NCI-H1105 treated with DMSO at 0.1 percent for 48 hours (cell line): ENCODE measurements around the gene VSIG10L2.

ENCODE experiments used
- DNase-seq: peaks from one replicate; lab custom pipeline; 2025; lab: John Stamatoyannopoulos, UW

The VSIG10L2 gene

GRCh38 chr11:125929445-125930075 lies 16.3 kb upstream of the VSIG10L2 start:
- no peak for DNase-seq

- DNase-seq = no peak
Observed at GRCh38 chr11:125930076-125930450, 15.8 kb upstream of the VSIG10L2 start.

GRCh38 chr11:125931116-125931515 lies 14.7 kb upstream of the VSIG10L2 start:
- DNase-seq = no peak

GRCh38 chr11:125931668-125932067 lies 14.2 kb upstream of the VSIG10L2 start:
- no peak for DNase-seq

GRCh38 chr11:125932301-125932700 lies 13.5 kb upstream of the VSIG10L2 start:
- DNase-seq = no peak

GRCh38 chr11:125933030-125933813 lies 12.6 kb upstream of the VSIG10L2 start:
- DNase-seq = no peak

- DNase-seq = no peak
Observed at GRCh38 chr11:125934473-125934872, 11.4 kb upstream of the VSIG10L2 start.

GRCh38 chr11:125935056-125935455 lies 10.8 kb upstream of the VSIG10L2 start:
- DNase-seq = peak; percentile 5

GRCh38 chr11:125935618-125936199 lies 10.1 kb upstream of the VSIG10L2 start:
- DNase-seq = no peak

GRCh38 chr11:125938418-125938817 lies 7.4 kb upstream of the VSIG10L2 start:
- DNase-seq = no peak

GRCh38 chr11:125939081-125939521 lies 6.7 kb upstream of the VSIG10L2 start:
- no peak for DNase-seq

- DNase-seq = no peak
Observed at GRCh38 chr11:125940145-125940544, 5.7 kb upstream of the VSIG10L2 start.

- DNase-seq = no peak
Observed at GRCh38 chr11:125941267-125941618, 4.6 kb upstream of the VSIG10L2 start.

- DNase-seq = peak; percentile 94
Observed at GRCh38 chr11:125941619-125942611, 3.9 kb upstream of the VSIG10L2 start.

GRCh38 chr11:125942771-125943428 lies 2.9 kb upstream of the VSIG10L2 start:
- DNase-seq = no peak

GRCh38 chr11:125943661-125944349 lies 2.0 kb upstream of the VSIG10L2 start:
- DNase-seq = no peak

- DNase-seq = no peak
Observed at GRCh38 chr11:125944350-125945010, 1.4 kb upstream of the VSIG10L2 start.

GRCh38 chr11:125945011-125945796 lies 640 bp upstream of the VSIG10L2 start:
- DNase-seq = no peak

GRCh38 chr11:125946712-125947418 lies 1.0 kb downstream of the VSIG10L2 start:
- no peak for DNase-seq
